Stimulated activated CD4-positive, alpha-beta T cell treated with anti-CD3 and anti-CD28 coated beads, TNF-alpha, amount 100 ng/mL, for 24 hours (primary cell): ENCODE data around the gene STAC.
"Not testable (repeated sequence)": the region's sequence is repeated elsewhere in the genome, so short reads cannot be mapped to it uniquely, and the experiment has no call there.

Experiments
- DNase-seq, 3 experiments: peaks; one replicate each; pipeline ENCODE4 v3.0.0-alpha.2; 2020; ENCODE audit warnings: low read depth in 3 of 3

STAC gene

DNA sequence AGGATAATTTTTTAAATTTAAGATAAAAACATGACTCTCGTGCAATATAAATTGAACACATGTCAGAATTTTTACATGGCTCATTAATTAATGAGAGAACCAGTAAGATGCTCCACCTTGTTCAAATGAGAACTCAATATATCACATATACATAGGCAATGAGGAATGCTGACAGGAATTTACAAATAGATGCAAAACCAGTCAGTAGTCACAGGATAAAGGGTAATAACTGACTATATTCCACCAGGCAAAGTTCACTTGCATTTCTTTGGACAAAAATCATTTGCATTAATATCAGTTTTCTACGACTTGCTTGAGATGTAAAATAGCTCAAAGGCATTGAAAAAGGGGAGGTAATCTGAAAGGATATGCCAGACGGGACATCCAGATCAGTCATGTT is 139.4 kb downstream of the STAC start:
- no peak for DNase-seq

DNA sequence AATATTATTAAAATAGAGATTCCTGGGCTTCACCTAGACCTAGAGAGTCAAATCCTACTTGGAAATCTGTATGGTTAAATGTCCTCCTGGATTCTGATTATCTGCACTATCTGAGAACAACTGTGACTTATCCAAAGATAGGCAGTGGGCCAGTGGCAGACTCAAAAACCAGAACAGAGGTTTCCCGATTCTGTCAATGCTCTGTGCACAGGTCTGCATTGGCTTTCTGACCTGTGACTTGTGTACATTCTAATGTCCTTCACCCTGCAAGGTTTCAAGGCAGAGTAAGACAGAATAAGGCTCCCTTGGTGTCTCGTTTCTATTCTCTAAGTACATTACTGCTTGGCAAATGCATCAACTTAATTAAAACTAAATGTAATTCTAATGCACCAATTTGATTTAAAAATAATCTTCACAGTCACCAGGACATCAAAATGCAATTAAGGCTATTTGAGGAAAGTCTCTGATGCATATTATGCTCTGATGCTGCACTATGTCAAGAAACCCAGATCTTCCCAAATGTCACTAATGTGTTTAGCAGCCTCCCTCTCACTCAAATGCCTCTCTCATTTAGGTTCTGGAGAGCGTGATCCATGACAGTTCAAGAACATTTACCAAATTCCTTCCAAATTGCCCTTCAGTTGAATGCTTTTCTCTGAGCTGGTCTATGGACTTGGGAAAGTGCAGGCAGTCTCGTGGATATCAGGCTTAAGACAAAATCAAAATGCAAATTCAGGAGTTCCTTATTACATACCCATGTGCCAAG is 140.1 kb downstream of the STAC start:
- no peak for DNase-seq

DNA sequence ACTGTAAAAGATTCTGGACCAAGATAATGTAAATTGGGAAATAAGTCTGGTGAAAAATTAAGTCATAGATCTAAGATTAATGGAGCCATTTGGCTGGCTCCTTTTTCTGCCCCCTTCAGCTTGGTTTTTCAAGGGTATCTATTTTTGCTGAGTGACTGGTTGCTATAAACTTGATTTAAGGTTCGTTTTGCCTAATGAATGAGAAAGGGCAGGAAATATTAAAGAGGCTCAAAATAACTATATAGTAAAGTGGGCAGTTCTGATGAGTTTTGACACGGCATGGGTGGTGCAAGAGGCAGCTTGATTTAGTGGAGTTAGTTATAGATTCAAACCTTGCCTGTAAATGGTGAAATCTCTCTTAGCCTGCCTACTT is 140.7 kb downstream of the STAC start:
- no peak for DNase-seq

DNA sequence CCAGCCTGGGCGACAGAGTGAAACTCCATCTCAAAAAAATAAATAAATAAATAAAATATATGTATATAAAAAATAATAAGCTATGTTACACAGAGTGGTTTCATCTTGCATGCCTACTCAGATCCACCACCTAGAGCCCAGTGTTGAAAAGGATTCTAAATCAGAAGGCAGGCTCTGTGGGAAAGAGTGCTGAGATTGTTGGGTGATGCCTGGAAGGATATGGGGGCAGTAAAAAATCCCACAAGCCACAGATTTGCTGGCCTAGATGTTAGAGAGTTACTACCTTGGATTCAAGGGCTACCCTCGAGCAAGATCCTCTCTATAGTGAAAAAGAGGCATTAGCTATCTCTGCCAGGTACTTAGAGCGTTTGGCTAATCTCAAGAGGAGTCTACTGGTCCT is 144.3 kb downstream of the STAC start:
- no peak for DNase-seq

DNA sequence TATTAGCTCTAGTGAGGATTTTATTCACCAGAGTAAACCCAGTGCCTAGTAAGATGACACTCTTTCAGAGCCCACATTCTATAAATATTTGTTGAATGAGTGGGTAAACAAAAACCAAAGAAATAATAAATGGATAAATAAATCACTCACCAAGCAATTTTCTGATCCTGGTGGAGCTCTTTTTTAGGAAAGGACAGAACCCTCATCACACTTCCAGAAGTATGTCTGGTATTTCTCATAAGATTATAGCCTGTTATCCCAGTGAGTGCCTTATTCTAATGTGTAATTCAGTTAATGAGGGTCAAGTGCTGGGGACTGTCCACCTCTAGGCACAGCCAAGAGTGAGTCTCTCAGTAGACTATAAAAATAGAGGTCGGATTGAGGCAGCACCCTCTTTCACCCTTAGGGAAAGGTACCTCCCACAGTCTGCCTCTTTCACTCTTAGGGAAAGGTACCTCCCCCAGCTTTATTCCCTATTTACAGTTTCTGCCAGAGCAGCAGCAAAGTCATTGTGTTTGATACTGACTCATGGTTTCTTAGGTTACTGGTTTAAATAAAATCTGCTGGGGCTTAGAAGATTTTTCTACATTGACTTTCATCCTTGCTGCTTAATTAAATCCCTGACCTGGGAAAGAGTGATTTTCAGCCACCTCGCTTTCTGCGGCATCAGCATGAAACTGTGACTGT is 145.0 kb downstream of the STAC start:
- no peak for DNase-seq

DNA sequence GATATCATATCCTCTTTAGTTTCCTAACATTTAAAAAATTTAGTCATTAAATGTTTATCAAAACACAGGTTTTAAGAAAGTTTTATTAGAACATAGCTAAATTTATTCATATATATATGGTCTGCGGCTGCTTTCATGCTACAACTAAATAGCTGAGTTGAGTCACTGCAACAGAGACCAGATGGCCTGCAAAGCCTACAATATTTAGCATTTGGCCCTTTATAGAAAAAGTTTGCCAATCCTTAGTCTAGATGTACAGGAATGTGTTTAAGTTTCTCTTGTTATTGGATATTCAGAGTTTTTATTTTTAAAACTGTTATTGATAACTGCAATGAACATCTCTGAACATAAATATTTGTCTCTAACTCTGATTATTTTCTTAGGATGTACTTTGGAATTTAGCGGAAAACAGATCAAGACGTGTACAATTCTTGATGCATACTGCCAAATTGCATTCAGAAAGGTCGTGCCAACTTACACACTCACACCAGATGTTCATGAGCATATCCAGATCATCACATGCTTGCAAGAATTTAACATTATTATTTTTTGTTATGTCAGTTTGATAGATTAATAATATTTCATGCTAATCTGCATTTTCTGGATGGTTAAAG is 157.9 kb downstream of the STAC start:
- DNase-seq = no peak

DNA sequence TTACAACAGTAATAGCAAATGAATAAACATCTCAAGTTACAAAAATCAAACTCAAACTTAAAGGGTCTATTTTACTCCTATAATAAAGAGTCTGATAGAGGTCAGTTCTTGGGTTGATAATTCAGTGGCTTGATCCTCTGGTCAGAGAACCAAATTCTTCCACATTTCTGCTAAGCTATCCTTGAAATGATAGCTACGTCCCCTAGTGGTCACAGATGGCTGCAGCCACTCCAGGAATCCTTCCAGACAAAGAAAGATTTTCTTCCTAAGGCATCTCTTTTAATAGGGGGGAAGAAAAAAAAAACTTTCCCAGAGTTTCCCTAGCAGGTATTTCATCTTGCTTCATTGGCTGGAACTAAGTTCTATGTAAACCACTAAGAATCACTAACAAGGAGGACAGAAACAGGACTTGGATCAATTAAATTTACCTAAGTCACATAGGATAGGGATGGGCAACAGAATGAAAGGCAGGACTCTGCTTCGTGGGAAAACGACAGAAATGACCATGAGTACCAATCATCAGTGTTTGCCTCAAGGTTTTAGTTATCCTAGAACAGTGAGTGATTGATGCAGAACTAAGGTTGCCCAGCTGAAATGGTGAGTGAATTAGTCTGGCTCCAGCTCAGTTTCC is 160.7 kb downstream of the STAC start:
- no peak for DNase-seq

DNA sequence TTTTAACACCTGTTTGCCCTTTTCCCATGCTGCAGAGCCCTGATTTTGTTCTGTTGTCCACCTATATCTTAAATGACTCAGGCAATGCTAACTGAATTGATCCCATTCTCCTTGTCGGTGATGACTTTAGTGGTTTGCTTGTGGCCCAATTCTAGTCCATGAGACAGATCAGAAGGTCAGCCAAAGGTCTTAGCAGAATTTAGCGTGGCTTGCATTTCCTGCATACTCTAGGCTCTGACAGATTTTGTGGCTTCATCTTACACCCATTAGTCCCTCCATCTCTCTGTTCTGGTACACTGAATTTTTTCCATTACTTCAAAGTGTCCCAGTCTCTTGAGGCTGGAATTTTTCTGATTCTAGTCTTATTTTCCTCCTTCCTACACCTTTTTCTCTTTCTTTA is 161.9 kb downstream of the STAC start:
- no peak for DNase-seq

DNA sequence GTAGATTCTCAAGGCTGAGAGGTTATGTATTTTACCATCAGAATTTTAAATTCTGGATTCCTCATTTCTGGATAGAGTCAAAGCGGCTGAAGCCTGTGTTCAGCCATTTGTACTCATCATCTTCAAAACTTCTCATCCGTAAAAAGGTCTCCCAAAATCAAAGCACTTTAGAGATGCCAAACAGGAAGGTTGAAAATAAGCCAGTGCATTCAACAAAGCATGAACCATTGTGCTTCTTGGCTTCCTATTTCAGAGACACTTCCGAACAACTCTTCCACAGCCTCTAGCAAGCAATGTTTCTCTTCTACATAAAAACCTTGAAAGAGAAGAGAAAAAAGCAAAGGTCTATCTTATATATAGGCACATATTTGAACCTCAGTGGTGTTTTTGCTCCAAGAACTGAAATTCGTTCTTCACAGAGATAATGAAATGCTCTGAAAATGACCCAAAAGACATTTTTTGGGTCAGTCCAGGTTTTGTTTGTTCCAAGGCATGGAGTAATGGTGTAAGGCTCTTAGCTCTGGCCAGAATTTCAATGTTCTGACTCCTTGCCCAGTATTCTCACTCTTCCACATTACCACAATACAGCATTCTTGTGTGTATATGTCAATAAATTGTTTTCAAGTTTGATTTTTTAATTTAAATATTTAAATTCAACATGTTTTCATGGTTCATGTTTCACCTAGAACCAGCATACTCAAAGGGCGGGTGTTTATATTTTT is 163.1 kb downstream of the STAC start:
- DNase-seq = no peak

DNA sequence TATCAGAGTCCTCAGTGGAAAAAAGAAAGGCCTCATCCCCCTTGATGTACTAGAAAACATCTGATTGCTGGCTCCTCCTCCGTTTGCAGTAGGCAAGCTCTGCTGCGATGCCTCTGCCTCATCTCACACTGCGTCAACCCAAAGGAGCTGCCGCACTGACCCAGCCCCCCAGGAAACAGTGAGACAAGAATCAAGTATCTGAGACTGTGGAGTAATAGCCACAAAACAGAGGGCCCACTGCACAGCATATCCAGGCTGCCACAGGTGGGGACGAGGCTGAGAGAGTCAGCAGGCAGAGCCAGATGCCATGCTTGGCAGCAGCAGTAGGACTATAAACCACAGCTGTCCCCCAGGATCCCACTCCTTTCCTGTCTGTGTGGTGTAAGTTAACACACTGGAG is 165.9 kb downstream of the STAC start:
- DNase-seq = no peak

DNA sequence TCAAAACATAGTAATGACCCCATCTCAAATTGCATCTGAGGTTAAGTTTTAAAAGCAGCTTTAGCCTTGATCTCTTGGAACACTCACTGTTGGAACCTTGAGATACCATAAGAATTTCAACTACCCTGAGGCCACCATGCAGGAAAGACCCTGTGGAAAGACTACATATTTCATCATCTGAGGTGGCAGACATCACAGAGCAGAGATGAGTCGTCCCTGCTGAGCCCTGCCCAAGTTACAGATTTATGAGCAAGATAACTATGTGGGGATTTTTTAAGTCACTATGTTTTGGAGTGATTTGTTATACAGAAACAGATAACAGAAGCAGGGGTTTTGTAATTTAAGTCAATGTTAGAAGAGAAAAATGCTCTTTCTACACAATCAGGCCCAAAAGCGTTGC is 168.4 kb downstream of the STAC start:
- no peak for DNase-seq

DNA sequence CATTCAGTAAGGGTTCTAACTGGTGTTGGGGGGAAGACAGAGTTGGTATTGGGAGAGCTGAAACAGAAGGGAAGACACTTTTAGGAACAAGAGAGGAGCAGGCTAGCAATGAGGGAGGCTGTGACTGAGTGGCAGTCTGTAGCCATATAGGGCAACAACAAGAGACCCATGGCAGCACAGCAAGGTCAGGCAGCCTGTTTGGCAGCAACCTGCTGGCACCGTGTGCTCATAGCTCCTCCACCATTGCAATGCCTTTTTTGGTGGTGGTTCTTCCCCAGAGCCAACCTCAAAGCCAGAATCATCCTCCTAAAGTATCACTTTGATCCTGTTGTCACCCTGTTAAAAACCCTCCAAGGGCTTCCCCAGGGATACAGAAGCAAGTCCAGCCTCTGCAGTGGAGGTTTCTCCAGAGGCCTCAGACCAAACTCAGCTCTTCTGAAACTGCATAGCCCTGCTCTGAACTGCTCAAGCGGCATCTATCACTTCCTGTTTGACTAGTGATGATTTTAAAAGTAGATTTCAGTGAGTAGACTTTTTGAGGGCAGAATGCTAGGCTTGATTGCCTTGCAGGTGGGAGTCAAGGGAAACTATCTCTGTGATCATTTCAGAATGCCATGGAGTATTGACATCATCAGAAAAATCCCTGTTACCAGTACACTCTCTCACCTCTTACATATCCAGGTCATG is 176.9 kb downstream of the STAC start:
- DNase-seq = no peak

DNA sequence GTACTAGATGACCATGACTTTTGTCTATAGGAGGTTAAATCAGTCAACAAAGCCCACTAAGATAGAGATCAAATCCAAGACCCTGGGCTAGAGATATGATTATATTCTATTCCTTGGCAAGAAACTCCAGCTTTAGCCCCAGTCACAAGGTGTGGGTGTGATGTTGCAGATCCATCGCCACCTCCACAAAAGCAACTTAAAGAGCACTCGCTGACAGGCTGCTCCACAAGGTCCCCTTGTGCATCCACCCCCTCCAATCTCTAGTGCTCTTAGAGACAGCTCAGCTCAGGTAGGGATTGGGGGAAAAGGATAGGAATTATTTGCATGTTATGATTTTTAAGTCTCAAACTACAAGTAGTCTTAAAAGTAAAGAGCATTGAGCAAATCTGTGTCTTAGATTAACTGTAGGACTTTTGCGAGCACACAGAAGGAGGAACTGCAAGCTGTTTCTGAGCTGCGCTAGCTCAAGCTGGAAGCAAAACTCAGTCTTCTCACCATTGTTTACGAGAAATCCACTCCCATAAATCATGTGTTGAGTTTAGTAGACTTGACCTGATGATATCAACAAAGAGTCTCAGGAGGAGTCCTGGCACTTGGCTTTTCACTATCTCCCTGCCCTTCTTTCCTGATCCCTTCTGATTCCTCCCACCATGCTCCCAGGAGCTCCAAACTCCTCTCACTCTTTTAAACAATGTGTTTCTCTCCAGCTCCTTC is 177.6 kb downstream of the STAC start:
- no peak for DNase-seq

DNA sequence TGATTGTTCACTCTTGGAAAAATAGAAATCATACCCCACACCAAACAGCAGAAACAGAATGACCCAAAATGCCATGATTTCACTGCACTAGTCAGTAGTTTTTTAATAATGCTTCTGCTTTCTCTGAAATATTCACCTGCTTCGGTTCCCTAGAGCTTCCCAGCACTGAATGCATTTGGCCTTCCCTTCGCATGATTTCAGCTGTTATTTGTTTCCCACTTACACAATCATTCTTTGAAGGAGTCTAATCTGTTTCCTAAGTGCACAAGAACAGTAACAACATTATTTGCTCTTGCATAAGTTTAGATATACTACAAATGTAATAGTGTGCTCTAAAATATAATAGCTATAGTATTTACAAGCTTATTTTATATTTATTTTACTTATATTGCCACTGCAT is 178.7 kb downstream of the STAC start:
- DNase-seq = no peak

DNA sequence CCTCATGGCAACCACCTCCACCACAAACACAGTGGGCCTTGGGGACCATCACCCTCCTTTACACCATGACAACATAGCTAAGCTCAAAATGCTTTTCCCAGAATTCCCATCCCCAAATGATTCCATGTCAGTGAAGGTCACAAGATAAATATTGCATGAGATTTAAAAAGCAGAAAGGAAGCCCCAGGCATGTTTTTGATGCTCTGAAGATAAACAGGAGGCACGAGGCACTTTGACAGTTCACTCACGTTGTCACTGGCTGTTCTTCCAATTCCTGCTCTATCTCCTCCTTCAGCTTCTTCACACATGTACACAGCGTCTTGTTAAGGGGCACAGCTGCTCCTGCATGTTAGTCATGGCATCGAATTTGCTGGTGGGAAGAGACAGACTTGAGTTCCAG is 180.4 kb downstream of the STAC start:
- DNase-seq = no peak

DNA sequence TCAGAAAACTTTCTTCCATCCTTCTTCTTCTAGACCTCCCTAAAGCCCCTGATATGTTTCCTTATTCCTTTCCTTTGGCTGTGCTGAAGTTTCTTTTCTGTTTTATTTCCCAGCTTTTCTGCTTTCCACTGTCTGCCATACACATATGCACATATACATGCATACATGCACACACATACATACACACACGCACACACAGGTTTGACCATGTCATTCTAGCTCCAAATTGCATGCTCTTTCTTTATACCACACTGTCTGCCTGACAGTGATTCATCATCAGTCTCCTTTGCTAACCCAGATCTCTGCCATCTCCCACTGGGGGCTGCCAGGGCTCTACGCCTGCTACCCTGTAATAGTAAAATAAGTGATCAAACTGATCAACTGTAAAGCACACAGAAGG is 181.3 kb downstream of the STAC start:
- DNase-seq = no peak

DNA sequence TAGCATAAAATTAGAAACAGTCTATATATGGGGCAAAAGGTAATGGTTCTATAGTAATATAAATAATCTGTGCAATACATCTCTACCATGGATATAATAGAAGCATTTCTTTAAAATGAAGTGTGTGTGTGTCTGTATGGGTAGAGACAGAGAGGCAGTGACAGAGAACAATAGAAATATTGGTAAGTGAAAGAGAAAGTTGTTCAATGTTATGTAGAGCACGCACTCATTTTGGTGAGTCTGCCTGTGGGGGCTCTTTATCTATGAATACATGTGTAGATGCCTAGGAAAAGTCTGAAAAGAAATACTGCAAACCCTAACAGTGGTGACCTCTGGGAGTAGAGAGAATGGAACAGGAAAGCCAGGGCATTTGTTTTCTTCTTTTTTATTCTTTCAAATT is 182.6 kb downstream of the STAC start:
- DNase-seq = no peak

DNA sequence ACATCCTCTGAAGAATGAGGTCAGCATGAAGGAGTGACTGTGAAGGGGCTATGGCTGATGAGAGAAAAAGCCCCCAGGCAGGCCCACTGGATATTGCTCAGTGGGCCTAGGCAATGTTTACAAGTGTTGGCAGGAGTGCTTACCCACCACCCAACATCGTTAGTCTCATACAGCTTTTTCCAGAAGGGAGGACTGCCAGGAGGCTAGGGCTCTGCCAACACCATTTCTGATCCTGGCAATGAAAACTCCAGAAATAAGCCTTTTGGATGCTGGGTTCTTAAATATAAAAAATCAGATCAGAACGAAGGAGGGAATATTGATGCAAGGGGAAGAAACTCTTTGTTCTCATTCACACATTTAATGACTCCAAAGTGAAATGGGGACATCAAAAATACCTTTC is 194.9 kb downstream of the STAC start:
- DNase-seq = no peak

DNA sequence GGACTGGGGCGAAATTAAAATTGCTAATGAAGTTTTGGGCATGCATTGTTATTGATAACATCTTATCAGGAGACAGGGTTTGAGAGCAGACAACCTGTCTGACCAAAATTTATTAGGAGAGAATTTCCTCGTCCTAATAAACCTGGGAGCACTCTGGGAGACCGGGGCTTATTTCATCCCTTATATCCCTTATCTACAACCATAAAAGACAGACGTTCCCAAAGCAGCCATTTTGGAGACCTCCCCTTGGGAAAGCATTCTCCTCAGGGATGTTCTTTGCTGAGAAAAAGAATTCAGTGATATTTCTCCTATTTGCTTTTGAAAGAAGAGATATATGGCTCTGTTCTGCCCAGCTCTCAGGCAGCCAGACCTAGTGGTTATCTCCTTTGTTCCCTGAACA is 198.1 kb downstream of the STAC start:
- not testable (repeated sequence) for DNase-seq

DNA sequence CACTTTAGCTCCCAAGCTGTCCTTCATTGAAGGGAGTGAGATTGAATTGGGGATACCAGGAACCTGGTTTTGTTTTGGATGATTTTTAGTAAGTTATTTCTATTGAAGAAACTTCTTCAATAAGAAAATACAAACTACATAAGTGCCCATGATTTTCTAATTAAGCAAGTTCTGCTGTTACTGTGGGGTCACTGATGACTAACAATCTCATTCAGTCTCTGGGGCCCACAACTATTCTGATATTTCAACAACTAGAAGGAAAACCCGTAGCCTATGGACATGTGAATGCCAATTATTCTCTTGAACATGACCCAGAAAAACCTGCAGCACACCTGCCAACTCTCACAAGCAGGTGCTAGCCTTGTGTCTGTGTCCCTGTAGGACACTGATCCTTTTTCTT is 199.4 kb downstream of the STAC start:
- DNase-seq = no peak

DNA sequence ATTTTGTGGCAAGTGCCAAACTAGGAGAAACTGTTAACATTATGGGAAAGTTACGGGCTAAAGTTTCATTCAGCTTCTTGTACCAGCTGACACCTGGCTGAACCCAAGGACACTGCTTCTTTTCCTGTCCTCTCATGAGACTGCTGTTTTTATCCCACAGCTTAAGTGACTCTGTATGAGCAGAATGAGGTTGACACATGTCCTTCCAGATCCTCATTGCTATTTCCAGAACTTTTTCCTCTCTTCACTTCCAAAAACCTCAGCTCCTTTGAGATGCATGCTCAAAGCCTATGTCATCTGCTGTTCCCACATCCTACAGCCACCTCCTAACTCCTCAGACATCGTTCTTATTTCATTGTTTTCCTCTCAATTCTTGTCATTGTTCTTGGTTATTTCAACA is 200.4 kb downstream of the STAC start:
- DNase-seq = no peak
